NT2/D1 (cell line): ENCODE data around the gene HOXA9.

Source experiments
- DNase-seq: peaks from one replicate; pipeline ENCODE4 v3.0.0-alpha.2; 2011; ENCODE audit warnings: low read depth, low spot score
- H3K27me3 ChIP-seq: 2 replicates; pipeline ENCODE4 v1.6.0; 2011; ENCODE audit warnings: mild to moderate bottlenecking; ENCODE audit not compliant: insufficient read length, insufficient read depth
- H3K36me3 ChIP-seq: 2 replicates; pipeline ENCODE4 v1.6.1; 2011; ENCODE audit warnings: mild to moderate bottlenecking, low read length, mixed read lengths; ENCODE audit not compliant: insufficient read depth, insufficient read length
- H3K4me1 ChIP-seq: 2 replicates; pipeline ENCODE4 v1.5.1; 2011; ENCODE audit not compliant: insufficient read depth, insufficient read length
- H3K4me3 ChIP-seq: 2 replicates; pipeline ENCODE4 v1.5.1; 2011; ENCODE audit warnings: low read depth; ENCODE audit not compliant: insufficient read length
- H3K9ac ChIP-seq: 2 replicates; pipeline ENCODE4 v1.6.0; 2011; ENCODE audit warnings: low read depth; ENCODE audit not compliant: insufficient read length
- H3K9me3 ChIP-seq: 2 replicates; pipeline ENCODE4 v1.5.1; 2011; ENCODE audit warnings: mild to moderate bottlenecking, low read length; ENCODE audit not compliant: insufficient read depth
- SUZ12 ChIP-seq: IDR thresholded peaks from 2 replicates; pipeline ENCODE4 v1.6.1; 2011; ENCODE audit not compliant: insufficient read length, insufficient read depth; ENCODE audit errors: extremely low read depth
- YY1 ChIP-seq: IDR thresholded peaks from 2 replicates; pipeline ENCODE4 v1.6.1; 2011; ENCODE audit not compliant: insufficient read length, insufficient read depth
- ZNF274 ChIP-seq: IDR thresholded peaks from 2 replicates; pipeline ENCODE4 v1.6.1; 2011; ENCODE audit warnings: mild to moderate bottlenecking, low read depth, low read length

HOXA9 gene

DNA sequence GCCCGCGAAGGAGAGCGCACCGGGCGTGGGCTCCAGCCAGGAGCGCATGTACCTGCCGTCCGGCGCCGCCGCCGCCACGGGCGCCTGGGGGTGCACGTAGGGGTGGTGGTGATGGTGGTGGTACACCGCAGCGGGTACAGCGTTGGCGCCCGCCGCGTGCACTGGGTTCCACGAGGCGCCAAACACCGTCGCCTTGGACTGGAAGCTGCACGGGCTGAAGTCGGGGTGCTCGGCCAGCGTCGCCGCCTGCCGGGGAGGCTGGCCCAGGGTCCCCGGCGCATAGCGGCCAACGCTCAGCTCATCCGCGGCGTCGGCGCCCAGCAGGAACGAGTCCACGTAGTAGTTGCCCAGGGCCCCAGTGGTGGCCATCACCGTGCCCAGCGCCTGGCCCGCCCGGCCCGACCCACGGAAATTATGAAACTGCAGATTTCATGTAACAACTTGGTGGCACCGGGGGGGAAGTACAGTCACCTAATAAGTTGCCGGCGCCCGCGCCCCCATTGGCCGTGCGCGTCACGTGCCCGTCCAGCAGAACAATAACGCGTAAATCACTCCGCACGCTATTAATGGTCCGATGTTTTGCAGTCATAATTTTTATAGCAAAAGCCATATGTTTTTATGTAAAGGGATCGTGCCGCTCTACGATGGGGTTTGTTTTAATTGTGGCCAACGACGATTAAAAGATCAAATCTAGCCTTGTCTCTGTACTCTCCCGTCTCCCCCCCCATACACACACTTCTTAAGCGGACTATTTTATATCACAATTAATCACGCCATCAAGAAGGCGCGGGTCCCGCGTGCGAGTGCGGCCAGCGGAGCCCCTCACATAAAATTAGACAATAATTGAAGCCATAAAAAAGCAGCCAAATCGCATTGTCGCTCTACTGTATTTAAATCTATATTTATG lies at the start of gene HOXA9:
Gene HOXA9 (minus strand): TSS at position 449 of the 907 bp plus-strand sequence. CDS start 80 bp downstream, at position 369.
- Histone ChIP-seq H3K4me3 (peak within 1 kb of the TSS; percentile 32), H3K4me1 (peaks cover 17% of the 10 kb centered on the region), H3K27me3 (peaks cover 100% of the 10 kb centered on the region), H3K9me3 (no peaks in the 10 kb centered on the region), H3K9ac (peak within 1 kb of the TSS; percentile 42), H3K36me3 (no peaks in the 10 kb centered on the region)
- TF ChIP-seq SUZ12, result peak; percentile 60
- TF ChIP-seq YY1, result no peak
- no peak for TF ChIP-seq ZNF274
- DNase-seq, result no peak

DNA sequence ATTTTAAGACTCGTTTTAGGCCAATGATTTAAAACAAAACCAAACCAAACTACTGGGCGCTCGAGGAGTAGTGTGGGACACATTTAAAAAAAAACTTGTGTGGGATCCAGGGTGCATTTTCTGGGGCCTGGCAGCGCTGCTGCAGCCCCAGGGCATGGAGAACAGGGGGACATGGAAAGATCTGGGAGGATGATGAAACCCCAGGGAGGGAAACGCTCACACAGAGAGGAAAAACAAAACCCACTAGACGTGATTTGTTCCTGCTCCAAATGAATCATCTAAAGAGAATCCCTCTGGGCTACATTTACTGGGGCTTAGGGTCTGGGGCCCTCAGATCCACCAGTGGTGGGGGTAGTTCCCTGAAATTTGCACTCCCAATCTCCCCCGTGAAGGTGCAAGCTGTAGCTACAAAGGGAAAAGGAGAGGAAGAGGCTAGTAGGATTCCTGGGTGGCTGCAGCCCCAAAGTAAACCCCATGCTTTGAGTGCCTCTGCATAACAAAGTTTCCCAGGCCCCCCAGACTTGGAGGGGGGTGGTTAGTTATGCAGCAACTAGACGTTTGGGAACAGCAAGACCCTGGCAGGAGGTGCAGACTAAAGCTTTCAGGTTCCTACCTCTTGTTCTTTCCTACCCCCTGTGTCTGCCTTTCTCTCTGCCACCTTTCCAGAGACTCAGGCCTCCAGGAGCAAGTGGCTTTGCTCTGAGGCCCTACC lies 49.1 kb upstream of the HOXA9 start:
- H3K9me3 ChIP-seq, result no peaks in the 10 kb centered on the region
- no peak overlapping the region for H3K4me3 ChIP-seq
- no peaks in the 10 kb centered on the region for H3K36me3 ChIP-seq
- TF ChIP-seq YY1 (no peak), ZNF274 (no peak), SUZ12 (no peak)
- H3K9ac ChIP-seq, result no peak overlapping the region
- DNase-seq, result no peak
- H3K4me1 ChIP-seq, result peaks cover 8% of the 10 kb centered on the region
- peaks cover 58% of the 10 kb centered on the region for H3K27me3 ChIP-seq

DNA sequence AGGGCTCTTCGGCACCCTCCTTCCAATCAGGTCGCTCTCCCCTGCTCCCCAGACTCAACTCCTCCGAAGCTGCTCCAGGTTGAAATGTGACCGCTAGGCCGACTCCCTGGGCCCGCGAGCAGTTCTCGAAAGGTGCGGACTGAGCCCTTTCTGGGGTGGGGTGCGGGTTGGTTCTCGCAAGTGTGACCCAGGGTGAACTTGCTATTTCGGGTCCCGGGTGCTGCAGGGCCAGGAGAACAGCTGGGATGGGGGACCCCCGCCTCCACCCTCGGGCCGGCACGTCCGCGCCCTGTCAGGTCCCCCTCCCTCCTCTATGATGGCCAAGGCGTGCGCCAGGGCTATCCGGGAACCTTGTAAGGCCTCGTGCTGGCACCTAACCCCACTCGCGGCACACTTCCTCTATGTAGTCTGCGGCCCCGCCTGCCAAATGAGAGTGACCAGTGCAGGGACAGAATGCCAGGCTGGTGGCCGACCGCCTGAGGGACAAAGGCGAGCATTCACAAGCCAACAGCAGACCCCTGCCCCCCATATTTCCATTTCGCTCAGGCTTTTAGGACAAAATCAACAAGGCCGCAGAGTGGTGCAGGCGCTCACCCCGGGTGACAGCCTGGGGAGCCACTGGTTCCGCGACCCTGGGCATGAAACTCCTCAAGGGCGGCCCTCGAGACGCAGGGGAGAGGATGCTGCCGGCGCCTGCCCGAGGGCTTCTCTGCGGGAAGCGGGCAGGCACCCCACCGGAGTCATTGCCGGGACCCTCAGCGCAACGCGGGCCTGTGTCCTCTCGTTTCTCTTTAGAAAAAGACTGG lies 48.3 kb upstream of the HOXA9 start:
- Histone ChIP-seq H3K36me3 (no peaks in the 10 kb centered on the region), H3K9ac (peak overlapping the region; percentile 43), H3K27me3 (peaks cover 65% of the 10 kb centered on the region), H3K9me3 (no peaks in the 10 kb centered on the region), H3K4me3 (no peak overlapping the region), H3K4me1 (peaks cover 8% of the 10 kb centered on the region)
- no peak for DNase-seq
- TF ChIP-seq SUZ12, result no peak
- no peak for TF ChIP-seq YY1
- TF ChIP-seq ZNF274, result no peak

DNA sequence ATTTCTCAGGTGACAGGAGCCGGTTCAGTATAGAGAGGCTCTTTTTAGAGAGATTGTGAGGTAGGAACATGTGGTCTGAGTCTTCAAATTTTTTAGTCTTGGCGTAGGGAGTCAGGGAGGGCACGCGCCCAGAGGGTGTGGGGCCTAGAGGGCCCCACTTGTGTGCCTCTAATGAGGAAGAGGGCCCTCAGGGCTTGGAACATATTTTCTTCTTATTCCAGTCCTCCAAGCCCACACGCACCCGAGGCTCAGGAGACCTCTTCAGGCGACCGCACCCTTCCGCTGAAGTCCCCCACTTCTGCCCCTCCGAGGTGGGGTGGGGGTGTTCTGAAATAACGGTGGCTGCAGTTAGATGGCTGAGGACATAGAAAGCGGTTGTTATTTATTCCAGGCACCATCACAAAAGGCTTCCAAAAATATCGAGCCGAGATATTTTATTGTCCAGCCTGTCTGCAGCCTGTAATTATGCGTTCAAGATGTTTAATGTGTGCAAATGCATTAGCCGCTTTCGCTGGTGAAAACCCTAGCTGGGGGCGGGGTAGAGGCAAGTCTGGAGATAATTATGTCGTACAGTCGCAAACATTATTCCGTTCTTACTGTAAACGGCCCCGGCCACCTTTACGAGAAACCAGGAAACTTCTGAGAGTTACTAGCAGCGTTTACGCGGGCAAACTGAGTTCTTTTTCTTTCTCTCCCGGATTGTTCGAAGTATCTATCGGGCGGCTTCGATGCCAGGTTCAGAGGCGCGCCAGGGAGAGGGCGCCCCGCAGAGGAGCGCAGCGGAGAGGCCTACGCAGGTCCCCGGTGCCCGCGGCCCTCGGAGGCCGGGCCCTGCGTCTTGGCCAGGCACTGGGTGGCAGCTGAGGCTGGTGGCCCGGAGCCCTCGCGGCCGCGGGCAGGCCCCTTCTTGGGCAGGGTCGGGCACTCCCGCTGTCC lies 47.4 kb upstream of the HOXA9 start:
- TF ChIP-seq ZNF274 (no peak), YY1 (no peak)
- H3K36me3 ChIP-seq, result no peaks in the 10 kb centered on the region
- no peaks in the 10 kb centered on the region for H3K9me3 ChIP-seq
- peaks cover 74% of the 10 kb centered on the region for H3K27me3 ChIP-seq
- H3K9ac ChIP-seq, result no peak overlapping the region
- H3K4me1 ChIP-seq, result peaks cover 8% of the 10 kb centered on the region
- no peak overlapping the region for H3K4me3 ChIP-seq
- no peak for DNase-seq

DNA sequence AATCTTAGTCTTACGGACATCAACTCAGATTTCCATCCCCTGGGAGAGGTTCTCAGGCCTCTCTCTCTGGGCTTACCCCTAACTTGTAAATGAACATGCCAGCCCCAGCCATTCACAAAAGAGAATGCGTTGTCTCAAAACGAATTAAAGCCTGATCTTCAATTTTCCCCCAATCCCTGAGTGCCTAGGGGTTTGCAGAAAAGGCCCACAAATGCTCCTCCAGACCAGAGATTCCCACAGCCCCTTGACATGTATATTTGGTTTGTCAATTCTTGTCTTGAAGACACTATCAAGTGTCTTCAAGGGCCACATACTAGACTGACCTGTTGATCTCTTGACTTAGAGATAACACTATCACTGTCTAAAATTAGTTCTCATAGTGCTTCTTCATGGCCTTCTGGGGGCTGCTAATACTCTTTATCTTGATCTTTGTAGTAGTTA lies 46.4 kb upstream of the HOXA9 start:
- peaks cover 77% of the 10 kb centered on the region for H3K27me3 ChIP-seq
- H3K9me3 ChIP-seq, result no peaks in the 10 kb centered on the region
- H3K4me3 ChIP-seq, result no peak overlapping the region
- TF ChIP-seq SUZ12, result no peak
- no peak for TF ChIP-seq YY1
- TF ChIP-seq ZNF274, result no peak
- no peak for DNase-seq
- no peak overlapping the region for H3K9ac ChIP-seq
- H3K4me1 ChIP-seq, result peaks cover 8% of the 10 kb centered on the region
- no peaks in the 10 kb centered on the region for H3K36me3 ChIP-seq

DNA sequence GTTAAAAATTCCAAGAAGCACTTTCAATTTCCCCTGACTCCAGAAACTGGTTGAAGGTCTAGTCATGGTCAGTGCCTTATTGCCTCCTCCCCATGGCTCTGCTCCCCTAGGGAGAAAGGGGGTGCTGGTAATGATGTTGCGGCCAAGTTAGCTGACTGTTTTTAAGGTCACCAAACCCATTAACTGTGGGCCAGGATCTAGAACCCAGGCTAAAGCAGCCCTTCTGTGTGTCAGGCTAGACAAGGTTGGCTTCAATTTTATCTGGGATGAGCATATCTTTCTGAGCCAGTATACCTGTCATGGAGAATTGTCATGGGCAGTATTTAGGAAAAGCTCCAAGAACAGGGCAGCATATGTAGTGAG lies 45.7 kb upstream of the HOXA9 start:
- no peak for DNase-seq
- Histone ChIP-seq H3K36me3 (no peaks in the 10 kb centered on the region), H3K4me1 (peaks cover 7% of the 10 kb centered on the region), H3K9ac (no peak overlapping the region), H3K9me3 (no peaks in the 10 kb centered on the region), H3K27me3 (peaks cover 77% of the 10 kb centered on the region), H3K4me3 (no peak overlapping the region)
- TF ChIP-seq YY1 (no peak), ZNF274 (no peak), SUZ12 (no peak)
